Thyroid gland (tissue), 4 donors: Measurements from ENCODE around the gene GYG1. TPM values are rescaled to one million over a fixed set of nuclear protein-coding genes. Genes with fewer than 3 reads are reported as not detected.
"Not testable (repeated sequence)": the region's sequence is repeated elsewhere in the genome, so short reads cannot be mapped to it uniquely, and the experiment has no call there.

Experiments
- DNase-seq, 2 donors: peaks; one replicate each; pipeline ENCODE4 v3.0.0-alpha.2; 2019
- H3K27ac ChIP-seq, 3 donors: fragments of 200-600 bp; sonication (generic); 1 replicate in 2 of 3; 2 replicates in 1 of 3; pipeline ENCODE4 v1.5.1; 2016 to 2019; ENCODE audit warnings: mild to moderate bottlenecking in 1 of 3, moderate library complexity in 1 of 3
- H3K27me3 ChIP-seq: fragments of 200-600 bp; sonication (generic); one replicate; pipeline ENCODE4 v1.5.1; 2019
- H3K36me3 ChIP-seq, 2 donors: fragments of 200-600 bp; sonication (generic); one replicate each; pipeline ENCODE4 v1.5.1; 2016 to 2019
- H3K4me1 ChIP-seq, 2 donors: fragments of 200-600 bp; sonication (generic); one replicate each; pipeline ENCODE4 v1.5.1; 2017 to 2019
- H3K4me3 ChIP-seq, 3 donors: fragments of 200-600 bp; sonication (generic); replicated peaks in 1 of 3; 1 replicate in 2 of 3; 2 replicates in 1 of 3; pipeline ENCODE4 v1.5.1; 2016; ENCODE audit warnings: mild to moderate bottlenecking in 1 of 3
- H3K9me3 ChIP-seq: fragments of 200-600 bp; sonication (generic); one replicate; pipeline ENCODE4 v1.5.1; 2017
- POLR2A ChIP-seq, 2 donors: fragments of 450-650 bp; IDR thresholded peaks; one replicate each; pipeline ENCODE4 v1.6.1; 2017; ENCODE audit warnings: antibody characterized with exemption in 2 of 2, mild to moderate bottlenecking in 2 of 2, moderate library complexity in 1 of 2
- WGBS, 2 donors: methylation state at CpG; one replicate each; pipeline ENCODE4 v1.1.5; 2017; 5-methylcytosine and 5-hydroxymethylcytosine counted together
- intact Hi-C: fragments of 100-400 bp; cut with DNase I; formaldehyde crosslinking; loops from one replicate; pipeline ENCODE4 v1.15.1; 2023
- total RNA-seq, 4 donors: library from RNA; depleted of rRNA; stranded (reverse); fragments of >200 nt; gene quantifications; one replicate each; pipeline ENCODE4 v1.2.3, GENCODE V29; 2016
- TF ChIP-seq, protein P1 (sequence below), 6 experiments: fragments of 200-600 bp in 3 of 6; fragments of 450-650 bp in 3 of 6; sonication (generic) in 3 of 6; IDR thresholded peaks; one replicate each; pipeline ENCODE4 v1.5.1; 2016 to 2019; ENCODE audit warnings: antibody characterized with exemption in 6 of 6, mild to moderate bottlenecking in 2 of 6, inconsistent platforms in 1 of 6, moderate library complexity in 1 of 6

Gene GYG1
- total RNA-seq, 4 donors from 2014 or later, result 26.4 to 86.3 (median 29.3) TPM

DNA sequence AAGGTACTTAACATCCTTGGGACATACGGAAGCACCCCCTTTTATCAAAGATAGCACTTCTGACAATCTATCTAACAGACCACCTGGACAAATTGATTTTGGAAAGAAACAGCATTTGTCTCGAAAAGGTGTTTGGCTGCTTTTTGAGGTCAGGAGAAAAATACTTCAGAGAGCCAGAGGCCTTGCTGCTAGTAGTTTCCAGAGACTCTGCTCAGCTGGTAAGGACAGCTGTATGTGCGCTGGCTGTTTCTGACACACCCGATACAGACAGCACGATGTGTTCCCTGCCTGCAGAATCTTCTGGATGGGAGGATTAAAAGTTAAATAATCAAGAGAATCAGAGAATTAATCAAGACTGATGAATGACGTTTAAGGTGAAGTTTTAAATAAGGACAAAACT, 15.6 kb upstream of the GYG1 start:
- Histone ChIP-seq H3K4me1 (no peaks in the 10 kb centered on the region), H3K27ac (no peak overlapping the region), H3K27me3 (no peaks in the 10 kb centered on the region), H3K9me3 (no peaks in the 10 kb centered on the region), H3K4me3 (no peak overlapping the region), H3K36me3 (no peaks in the 10 kb centered on the region)
- 90 to 92% methylated on average over 6 of the region's 6 CpGs for WGBS, 2 donors
- intact Hi-C loops, result no loop called here
- DNase-seq, result no peak
- TF ChIP-seq POLR2A (IDR thresholded peaks at IDR 0.05), result no peak
- TF ChIP-seq, protein P1, sequence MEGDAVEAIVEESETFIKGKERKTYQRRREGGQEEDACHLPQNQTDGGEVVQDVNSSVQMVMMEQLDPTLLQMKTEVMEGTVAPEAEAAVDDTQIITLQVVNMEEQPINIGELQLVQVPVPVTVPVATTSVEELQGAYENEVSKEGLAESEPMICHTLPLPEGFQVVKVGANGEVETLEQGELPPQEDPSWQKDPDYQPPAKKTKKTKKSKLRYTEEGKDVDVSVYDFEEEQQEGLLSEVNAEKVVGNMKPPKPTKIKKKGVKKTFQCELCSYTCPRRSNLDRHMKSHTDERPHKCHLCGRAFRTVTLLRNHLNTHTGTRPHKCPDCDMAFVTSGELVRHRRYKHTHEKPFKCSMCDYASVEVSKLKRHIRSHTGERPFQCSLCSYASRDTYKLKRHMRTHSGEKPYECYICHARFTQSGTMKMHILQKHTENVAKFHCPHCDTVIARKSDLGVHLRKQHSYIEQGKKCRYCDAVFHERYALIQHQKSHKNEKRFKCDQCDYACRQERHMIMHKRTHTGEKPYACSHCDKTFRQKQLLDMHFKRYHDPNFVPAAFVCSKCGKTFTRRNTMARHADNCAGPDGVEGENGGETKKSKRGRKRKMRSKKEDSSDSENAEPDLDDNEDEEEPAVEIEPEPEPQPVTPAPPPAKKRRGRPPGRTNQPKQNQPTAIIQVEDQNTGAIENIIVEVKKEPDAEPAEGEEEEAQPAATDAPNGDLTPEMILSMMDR (IDR thresholded peaks at IDR 0.05), result no peak

- 97 to 100% methylated on average over 1 of the region's 1 CpG for WGBS, 2 donors
- TF ChIP-seq POLR2A (IDR thresholded peaks at IDR 0.05), result no peak
- TF ChIP-seq, protein P1 (IDR thresholded peaks at IDR 0.05), result no peak
- Histone ChIP-seq H3K4me1 (no peaks in the 10 kb centered on the region), H3K9me3 (no peaks in the 10 kb centered on the region), H3K36me3 (no peaks in the 10 kb centered on the region), H3K4me3 (no peak overlapping the region), H3K27me3 (no peaks in the 10 kb centered on the region), H3K27ac (no peak overlapping the region)
- DNase-seq, result no peak
- intact Hi-C loops, result no loop called here
Observed at GRCh38 chr3:148981273-148981672, 10.1 kb upstream of the GYG1 start.

GRCh38 chr3:148987551-148987950, 3.8 kb upstream of the GYG1 start:
- H3K36me3 ChIP-seq, DNase-seq, H3K27ac ChIP-seq, intact Hi-C loops, H3K27me3 ChIP-seq, H3K4me1 ChIP-seq, H3K4me3 ChIP-seq, H3K9me3 ChIP-seq: not testable (repeated sequence)
- 97 to 99% methylated on average over 29 of the region's 29 CpGs for WGBS, 2 donors

GRCh38 chr3:148990236-148990635, 1.1 kb upstream of the GYG1 start:
- no peak for DNase-seq
- Histone ChIP-seq H3K27ac (peak overlapping the region in 1 of 3 donors; percentile 91), H3K4me3 (no peak overlapping the region), H3K9me3 (no peaks in the 10 kb centered on the region), H3K27me3 (no peaks in the 10 kb centered on the region), H3K36me3 (peaks cover 6 to 11% of the 10 kb centered on the region in 2 donors), H3K4me1 (peaks cover 0 to 6% of the 10 kb centered on the region in 2 donors)
- WGBS, 2 donors, result 86 to 91% methylated on average over 4 of the region's 4 CpGs
- intact Hi-C loops, result no loop called here
- TF ChIP-seq POLR2A (IDR thresholded peaks at IDR 0.05), result no peak
- TF ChIP-seq, protein P1 (IDR thresholded peaks at IDR 0.05), result no peak

DNA sequence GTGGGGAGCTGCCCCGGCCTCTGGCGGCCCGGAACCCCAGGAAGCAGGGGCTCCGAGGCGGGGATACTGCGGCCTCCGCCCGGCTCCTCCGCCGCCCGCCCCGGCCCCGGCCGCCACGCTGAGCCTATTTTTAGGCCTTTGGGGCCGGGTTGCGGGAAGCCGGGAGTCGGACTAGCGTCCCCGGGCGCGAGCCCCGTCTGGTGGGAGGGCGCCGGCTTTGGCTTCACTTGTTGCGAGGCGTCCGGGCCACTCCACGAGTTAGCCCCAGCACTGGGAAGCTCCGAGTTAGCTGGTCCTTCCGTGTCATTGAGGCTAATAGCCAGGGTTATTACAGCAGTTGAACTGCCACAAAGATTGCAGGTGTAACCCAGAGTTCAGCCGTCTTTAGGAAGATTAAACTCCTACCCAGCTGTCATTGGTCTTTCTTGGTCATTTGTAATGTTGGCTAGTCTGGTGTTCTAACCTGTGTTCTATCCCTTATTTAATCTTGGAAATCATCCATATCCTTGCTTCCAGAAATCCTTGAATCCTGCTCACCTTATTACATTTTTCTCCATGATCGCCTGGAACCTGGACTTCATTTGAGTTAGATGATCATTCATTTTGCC, 791 bp downstream of the GYG1 start:
- intact Hi-C loops, result no loop called here
- H3K27ac ChIP-seq, result peak overlapping the region; percentile 84 to 91 (median 86)
- 16 to 39% methylated on average over 3 to 6 of the region's 34 CpGs for WGBS, 2 donors
- H3K4me3 ChIP-seq, result peak overlapping the region; percentile 74 to 79 (median 78)
- no peaks in the 10 kb centered on the region for H3K9me3 ChIP-seq
- TF ChIP-seq POLR2A (IDR thresholded peaks at IDR 0.05), result no peak
- TF ChIP-seq, protein P1 (IDR thresholded peaks at IDR 0.05), result no peak
- peaks cover 0 to 6% of the 10 kb centered on the region in 2 donors for H3K4me1 ChIP-seq
- H3K36me3 ChIP-seq, result peaks cover 11 to 16% of the 10 kb centered on the region in 2 donors
- H3K27me3 ChIP-seq, result no peaks in the 10 kb centered on the region
- peak; percentile 45 for DNase-seq
